Measurements from ENCODE around the gene TBC1D24.

- TF ChIP-seq CTCF (IDR thresholded peaks at IDR 0.05) (no peak), ZFX (IDR thresholded peaks at IDR 0.05; ENCODE audit: borderline replicate concordance) (no peak)
Observed at GRCh38 chr16:2515180-2515851, 40.4 kb downstream of the TBC1D24 start.

Data from 22Rv1 (cell line).